Measurements from ENCODE around the gene PSTPIP1.

Gene PSTPIP1

DNA sequence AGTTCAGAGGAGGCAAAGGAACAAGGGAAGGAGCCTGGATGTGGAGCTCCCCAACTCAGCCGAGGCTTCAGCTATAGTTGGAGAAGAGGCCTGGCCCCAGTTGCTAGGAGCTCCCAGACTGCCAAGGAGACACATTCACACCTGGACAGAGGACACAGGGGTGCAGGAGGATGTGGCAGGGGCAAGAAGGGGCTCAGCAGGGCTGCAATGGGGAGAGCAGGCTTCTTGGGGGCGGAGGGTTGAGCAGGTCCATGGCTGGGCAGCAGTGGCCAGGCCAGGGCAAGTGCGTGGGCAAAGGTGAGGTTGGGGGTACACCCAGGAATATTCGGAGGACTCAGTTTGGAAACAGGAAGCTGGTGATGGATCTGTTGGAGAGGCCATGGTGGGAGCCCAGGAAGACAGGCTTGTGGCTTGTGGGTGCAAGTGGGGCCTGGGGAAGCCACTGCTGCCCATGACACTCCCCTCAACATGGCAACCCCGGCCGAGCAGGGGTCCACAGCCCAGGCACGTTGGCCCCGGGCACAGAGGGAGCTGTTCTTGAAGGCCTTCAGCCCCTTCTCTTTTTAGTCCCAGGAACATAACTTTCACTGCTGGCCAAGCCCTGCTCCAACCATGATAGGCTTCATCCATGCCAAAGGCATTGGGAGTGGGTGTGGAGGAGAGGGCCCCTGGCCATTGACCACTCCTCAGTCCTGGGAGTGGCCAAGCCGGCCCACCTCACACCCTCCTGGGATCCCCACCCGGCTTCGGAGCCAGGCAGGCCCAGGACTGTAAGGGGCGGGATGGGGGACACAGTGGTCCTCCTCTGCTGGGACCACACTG is 42.7 kb downstream of the PSTPIP1 start:
- DNase-seq (ENCODE audit: low spot score): peak; percentile 15
- TF ChIP-seq, protein P1, sequence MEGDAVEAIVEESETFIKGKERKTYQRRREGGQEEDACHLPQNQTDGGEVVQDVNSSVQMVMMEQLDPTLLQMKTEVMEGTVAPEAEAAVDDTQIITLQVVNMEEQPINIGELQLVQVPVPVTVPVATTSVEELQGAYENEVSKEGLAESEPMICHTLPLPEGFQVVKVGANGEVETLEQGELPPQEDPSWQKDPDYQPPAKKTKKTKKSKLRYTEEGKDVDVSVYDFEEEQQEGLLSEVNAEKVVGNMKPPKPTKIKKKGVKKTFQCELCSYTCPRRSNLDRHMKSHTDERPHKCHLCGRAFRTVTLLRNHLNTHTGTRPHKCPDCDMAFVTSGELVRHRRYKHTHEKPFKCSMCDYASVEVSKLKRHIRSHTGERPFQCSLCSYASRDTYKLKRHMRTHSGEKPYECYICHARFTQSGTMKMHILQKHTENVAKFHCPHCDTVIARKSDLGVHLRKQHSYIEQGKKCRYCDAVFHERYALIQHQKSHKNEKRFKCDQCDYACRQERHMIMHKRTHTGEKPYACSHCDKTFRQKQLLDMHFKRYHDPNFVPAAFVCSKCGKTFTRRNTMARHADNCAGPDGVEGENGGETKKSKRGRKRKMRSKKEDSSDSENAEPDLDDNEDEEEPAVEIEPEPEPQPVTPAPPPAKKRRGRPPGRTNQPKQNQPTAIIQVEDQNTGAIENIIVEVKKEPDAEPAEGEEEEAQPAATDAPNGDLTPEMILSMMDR (IDR thresholded peaks at IDR 0.05; ENCODE audit: extremely low read depth, missing control alignments): no peak

- TF ChIP-seq, protein P1 (IDR thresholded peaks at IDR 0.05; ENCODE audit: extremely low read depth, missing control alignments): no peak
- no peak for DNase-seq (ENCODE audit: low spot score)
These were observed 43.6 kb downstream of the PSTPIP1 start for GRCh38 chr15:77038312-77039216.

- DNase-seq (ENCODE audit: low spot score): no peak
- TF ChIP-seq, protein P1 (IDR thresholded peaks at IDR 0.05; ENCODE audit: extremely low read depth, missing control alignments): no peak
These were observed 44.2 kb downstream of the PSTPIP1 start for GRCh38 chr15:77039217-77039533.

DNA sequence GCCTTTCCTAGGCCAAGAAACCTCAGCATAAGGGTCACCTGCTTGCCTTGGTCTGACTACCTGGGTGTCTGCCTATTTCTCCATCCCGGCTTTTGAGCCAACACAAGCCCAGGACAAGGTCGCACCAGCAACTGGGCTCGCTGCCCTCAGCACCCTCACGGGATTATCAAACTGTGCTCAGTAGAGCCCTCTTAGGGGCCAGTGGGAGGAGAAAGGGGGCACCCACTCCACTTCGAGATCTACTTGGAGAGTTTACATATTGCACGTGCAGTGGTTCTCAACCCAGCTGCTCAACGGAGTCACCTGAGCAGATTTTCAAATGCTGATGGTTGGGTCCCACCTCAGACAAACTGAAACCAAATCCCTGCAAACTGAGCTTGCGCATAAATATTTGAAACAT is 44.9 kb downstream of the PSTPIP1 start:
- TF ChIP-seq, protein P1 (IDR thresholded peaks at IDR 0.05; ENCODE audit: extremely low read depth, missing control alignments): no peak
- DNase-seq (ENCODE audit: low spot score): no peak

DNA sequence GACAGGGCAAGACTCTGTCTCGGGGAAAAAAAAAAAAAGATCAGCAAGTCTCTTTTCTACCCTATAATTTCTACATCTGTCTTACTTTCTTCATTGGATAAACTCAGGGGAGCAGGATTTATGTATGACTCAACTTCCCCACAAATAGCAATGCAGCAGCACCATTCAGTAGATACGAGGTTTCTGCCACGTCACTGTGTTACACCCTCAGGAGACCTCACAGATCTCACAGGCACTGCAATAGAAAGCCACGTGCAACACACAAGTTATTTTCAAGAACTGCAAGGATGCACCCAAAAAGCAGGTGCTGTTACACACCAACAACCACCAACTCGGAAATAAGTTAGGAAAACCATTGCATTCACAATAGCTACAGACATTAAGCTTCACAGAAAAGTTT is 45.7 kb downstream of the PSTPIP1 start:
- DNase-seq (ENCODE audit: low spot score): no peak
- TF ChIP-seq, protein P1 (IDR thresholded peaks at IDR 0.05; ENCODE audit: extremely low read depth, missing control alignments): no peak

- DNase-seq (ENCODE audit: low spot score): no peak
- TF ChIP-seq, protein P1 (IDR thresholded peaks at IDR 0.05; ENCODE audit: extremely low read depth, missing control alignments): no peak
These were observed 47.5 kb downstream of the PSTPIP1 start for GRCh38 chr15:77042245-77042919.
